ELF-1 (cell line): ENCODE results near the gene ITGB2.
"Not testable (repeated sequence)": the region's sequence is repeated elsewhere in the genome, so short reads cannot be mapped to it uniquely, and the experiment has no call there.

Source experiments
- DNase-seq: peaks from one replicate; pipeline ENCODE4 v3.0.0-alpha.2; 2016; ENCODE audit warnings: low read depth, low spot score

ITGB2 gene

GRCh38 chr21:44942566-44942965, 21.9 kb upstream of the ITGB2 start:
- DNase-seq, result no peak

GRCh38 chr21:44941567-44941966, 20.9 kb upstream of the ITGB2 start:
- DNase-seq, result no peak

GRCh38 chr21:44940116-44940631, 19.5 kb upstream of the ITGB2 start:
- DNase-seq, result no peak

- DNase-seq, result peak; percentile 86
These were observed 18.9 kb upstream of the ITGB2 start, which contains the start of gene SLX9 for GRCh38 chr21:44939532-44940115. TSS of gene SLX9 (plus strand) at chr21:44940029. CDS start at chr21:44940058, 29 bp downstream.

GRCh38 chr21:44938772-44939531, 18.3 kb upstream of the ITGB2 start:
- DNase-seq, result no peak

- DNase-seq, result no peak
These were observed 14.8 kb upstream of the ITGB2 start for GRCh38 chr21:44935533-44935927.

- DNase-seq, result no peak
These were observed 14.3 kb upstream of the ITGB2 start for GRCh38 chr21:44934797-44935532.

- DNase-seq, result no peak
These were observed 13.6 kb upstream of the ITGB2 start for GRCh38 chr21:44934276-44934675.

GRCh38 chr21:44933918-44934260, 13.2 kb upstream of the ITGB2 start:
- no peak for DNase-seq

- DNase-seq, result no peak
These were observed 12.7 kb upstream of the ITGB2 start for GRCh38 chr21:44933199-44933917.

- no peak for DNase-seq
These were observed 11.9 kb upstream of the ITGB2 start for GRCh38 chr21:44932408-44933181.

GRCh38 chr21:44931501-44932407, 11.1 kb upstream of the ITGB2 start:
- no peak for DNase-seq

- no peak for DNase-seq
These were observed 10.4 kb upstream of the ITGB2 start for GRCh38 chr21:44931137-44931500.

GRCh38 chr21:44930543-44930981, 9.9 kb upstream of the ITGB2 start:
- no peak for DNase-seq

GRCh38 chr21:44929799-44930542, 9.3 kb upstream of the ITGB2 start:
- DNase-seq, result peak; percentile 74

- DNase-seq, result no peak
These were observed 8.6 kb upstream of the ITGB2 start for GRCh38 chr21:44929242-44929798.

GRCh38 chr21:44928500-44929241, 8.0 kb upstream of the ITGB2 start:
- not testable (repeated sequence) for DNase-seq
